K562 (cell line): ENCODE results near the gene METTL24.

Source experiments
- ILK ChIP-seq: fragments of 450-650 bp; IDR thresholded peaks from 2 replicates; pipeline ENCODE4 v1.6.1; 2016; ENCODE audit warnings: missing genetic modification characterization, low read depth, mild to moderate bottlenecking, missing compliant biosample characterization, moderate library complexity, borderline replicate concordance
- PHB2 ChIP-seq: fragments of 450-650 bp; IDR thresholded peaks from 2 replicates; pipeline ENCODE4 v1.6.1; 2017; ENCODE audit warnings: low read depth
- POLR2AphosphoS5 ChIP-seq: IDR thresholded peaks from 2 replicates; pipeline ENCODE4 v1.6.1; 2011; ENCODE audit warnings: mild to moderate bottlenecking, low read depth, low read length, moderate library complexity; ENCODE audit not compliant: control insufficient read depth, insufficient read depth
- TF ChIP-seq, protein P1 (sequence below): sonication (generic); formaldehyde crosslinking; IDR thresholded peaks from 2 replicates; pipeline ENCODE4 v1.8.0; 2023; ENCODE audit warnings: mild to moderate bottlenecking, missing genetic modification reagents
- TF ChIP-seq, protein P2 (sequence below): sonication (generic); formaldehyde crosslinking; IDR thresholded peaks from 2 replicates; pipeline ENCODE4 v1.8.0; 2022; ENCODE audit warnings: mild to moderate bottlenecking, missing genetic modification reagents, borderline replicate concordance

DNA sequence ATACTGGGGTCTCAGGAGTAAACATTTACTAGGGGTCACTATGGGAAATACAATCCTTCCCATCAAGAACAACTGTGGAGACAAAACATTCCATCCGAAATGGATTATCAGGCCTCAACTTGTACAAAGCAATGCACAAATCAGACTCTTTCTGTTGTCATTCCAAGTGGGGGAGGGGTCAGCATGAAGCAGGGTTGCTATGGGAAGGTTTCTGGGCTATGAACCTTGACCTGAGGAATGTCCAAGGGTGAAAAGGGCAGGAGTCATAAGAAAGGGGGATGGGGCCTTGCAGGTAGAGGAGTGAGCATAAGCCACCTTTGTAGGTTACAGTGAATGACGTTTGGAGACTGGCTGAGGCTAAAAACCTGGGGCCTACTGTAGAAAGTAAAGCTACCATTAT, 3.1 kb downstream of the METTL24 start:
- TF ChIP-seq PHB2 (no peak), POLR2AphosphoS5 (no peak), ILK (tag) (no peak)
- TF ChIP-seq, protein P1, sequence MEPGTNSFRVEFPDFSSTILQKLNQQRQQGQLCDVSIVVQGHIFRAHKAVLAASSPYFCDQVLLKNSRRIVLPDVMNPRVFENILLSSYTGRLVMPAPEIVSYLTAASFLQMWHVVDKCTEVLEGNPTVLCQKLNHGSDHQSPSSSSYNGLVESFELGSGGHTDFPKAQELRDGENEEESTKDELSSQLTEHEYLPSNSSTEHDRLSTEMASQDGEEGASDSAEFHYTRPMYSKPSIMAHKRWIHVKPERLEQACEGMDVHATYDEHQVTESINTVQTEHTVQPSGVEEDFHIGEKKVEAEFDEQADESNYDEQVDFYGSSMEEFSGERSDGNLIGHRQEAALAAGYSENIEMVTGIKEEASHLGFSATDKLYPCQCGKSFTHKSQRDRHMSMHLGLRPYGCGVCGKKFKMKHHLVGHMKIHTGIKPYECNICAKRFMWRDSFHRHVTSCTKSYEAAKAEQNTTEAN (CRISPR knock-in tag) = no peak
- TF ChIP-seq, protein P2, sequence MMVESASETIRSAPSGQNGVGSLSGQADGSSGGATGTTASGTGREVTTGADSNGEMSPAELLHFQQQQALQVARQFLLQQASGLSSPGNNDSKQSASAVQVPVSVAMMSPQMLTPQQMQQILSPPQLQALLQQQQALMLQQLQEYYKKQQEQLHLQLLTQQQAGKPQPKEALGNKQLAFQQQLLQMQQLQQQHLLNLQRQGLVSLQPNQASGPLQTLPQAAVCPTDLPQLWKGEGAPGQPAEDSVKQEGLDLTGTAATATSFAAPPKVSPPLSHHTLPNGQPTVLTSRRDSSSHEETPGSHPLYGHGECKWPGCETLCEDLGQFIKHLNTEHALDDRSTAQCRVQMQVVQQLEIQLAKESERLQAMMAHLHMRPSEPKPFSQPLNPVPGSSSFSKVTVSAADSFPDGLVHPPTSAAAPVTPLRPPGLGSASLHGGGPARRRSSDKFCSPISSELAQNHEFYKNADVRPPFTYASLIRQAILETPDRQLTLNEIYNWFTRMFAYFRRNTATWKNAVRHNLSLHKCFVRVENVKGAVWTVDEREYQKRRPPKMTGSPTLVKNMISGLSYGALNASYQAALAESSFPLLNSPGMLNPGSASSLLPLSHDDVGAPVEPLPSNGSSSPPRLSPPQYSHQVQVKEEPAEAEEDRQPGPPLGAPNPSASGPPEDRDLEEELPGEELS = no peak
